Astrocyte (in vitro differentiated cells and primary cell): ENCODE results near the gene DLK1. TPM values are rescaled to one million over a fixed set of nuclear protein-coding genes. Genes with fewer than 3 reads are reported as not detected.

Experiments
- DNase-seq: peaks from one replicate; pipeline ENCODE4 v3.0.0-alpha.2; 2010; ENCODE audit warnings: low read depth
- FAIRE-seq: peaks from 2 replicates; lab custom pipeline; 2011; peaks lifted over from hg19 to GRCh38; lab: Jason Lieb, UNC
- H2AFZ ChIP-seq: 2 replicates; pipeline ENCODE4 v1.6.0; 2012; ENCODE audit warnings: low read depth, low read length, inconsistent platforms
- H3K27ac ChIP-seq: 2 replicates; pipeline ENCODE4 v1.5.1; 2011; ENCODE audit warnings: low read depth, low read length, inconsistent platforms
- H3K27me3 ChIP-seq: 2 replicates; pipeline ENCODE4 v1.6.0; 2011; ENCODE audit warnings: low read length, inconsistent platforms; ENCODE audit not compliant: insufficient read depth
- H3K36me3 ChIP-seq: 2 replicates; pipeline ENCODE4 v1.5.1; 2011; ENCODE audit warnings: low read length, inconsistent platforms; ENCODE audit not compliant: insufficient read depth
- H3K4me1 ChIP-seq: 2 replicates; pipeline ENCODE4 v1.5.1; 2011; ENCODE audit warnings: low read length, inconsistent platforms; ENCODE audit not compliant: insufficient read depth
- H3K4me2 ChIP-seq: 2 replicates; pipeline ENCODE4 v1.6.0; 2012; ENCODE audit warnings: low read length, inconsistent platforms
- H3K4me3 ChIP-seq: 2 replicates; pipeline ENCODE4 v1.5.1; 2011; ENCODE audit warnings: low read depth, mild to moderate bottlenecking, low read length, inconsistent platforms; ENCODE audit not compliant: insufficient read depth
- H3K79me2 ChIP-seq: 2 replicates; pipeline ENCODE4 v1.6.0; 2012; ENCODE audit warnings: mild to moderate bottlenecking, low read length, inconsistent platforms; ENCODE audit not compliant: insufficient read depth
- H3K9ac ChIP-seq: 2 replicates; pipeline ENCODE4 v1.6.0; 2012; ENCODE audit warnings: mild to moderate bottlenecking, low read length, inconsistent platforms
- H3K9me3 ChIP-seq: 2 replicates; pipeline ENCODE4 v1.5.1; 2012; ENCODE audit warnings: low read depth, mild to moderate bottlenecking, low read length, inconsistent platforms; ENCODE audit not compliant: insufficient read depth
- H4K20me1 ChIP-seq: 2 replicates; pipeline ENCODE4 v1.6.0; 2012; ENCODE audit warnings: low read length, inconsistent platforms; ENCODE audit not compliant: insufficient read depth
- H3K27ac Mint-ChIP-seq: one replicate; pipeline ENCODE4 v1.8.0; 2021; ENCODE audit warnings: mild to moderate bottlenecking, mixed read lengths; ENCODE audit not compliant: unreplicated experiment
- H3K27me3 Mint-ChIP-seq: one replicate; pipeline ENCODE4 v1.8.0; 2021; ENCODE audit warnings: low read depth, mixed read lengths; ENCODE audit not compliant: unreplicated experiment
- H3K36me3 Mint-ChIP-seq: one replicate; pipeline ENCODE4 v1.8.0; 2021; ENCODE audit warnings: low read depth, mixed read lengths; ENCODE audit not compliant: unreplicated experiment
- H3K4me1 Mint-ChIP-seq: one replicate; pipeline ENCODE4 v1.8.0; 2021; ENCODE audit warnings: low read depth, mixed read lengths; ENCODE audit not compliant: unreplicated experiment
- H3K4me3 Mint-ChIP-seq: one replicate; pipeline ENCODE4 v1.8.0; 2021; ENCODE audit warnings: mild to moderate bottlenecking, moderate library complexity, mixed read lengths; ENCODE audit not compliant: unreplicated experiment
- H3K9me3 Mint-ChIP-seq: one replicate; pipeline ENCODE4 v1.8.0; 2021; ENCODE audit warnings: mild to moderate bottlenecking, mixed read lengths; ENCODE audit not compliant: unreplicated experiment
- CTCF ChIP-seq: IDR thresholded peaks from 2 replicates; pipeline ENCODE4 v1.5.1; 2011; ENCODE audit warnings: low read depth, mild to moderate bottlenecking, inconsistent platforms, low read length, moderate library complexity; ENCODE audit not compliant: insufficient read depth
- EZH2 ChIP-seq: IDR thresholded peaks from 2 replicates; pipeline ENCODE4 v1.6.1; 2012; ENCODE audit warnings: mild to moderate bottlenecking, low read length, inconsistent platforms; ENCODE audit not compliant: insufficient read depth
- total RNA-seq: library from RNA; stranded (reverse); gene quantifications from 2 replicates; pipeline ENCODE4 v1.2.1, GENCODE V29; 2021

The DLK1 gene
- total RNA-seq, 1 donor from 2014 or later: 2.7 TPM

GRCh38 chr14:100721568-100721967, 5.1 kb upstream of the DLK1 start:
- Histone ChIP-seq H3K4me1 (no peaks in the 10 kb centered on the region), H3K79me2 (no peaks in the 10 kb centered on the region), H3K9ac (no peak overlapping the region), H2AFZ (no peak overlapping the region), H3K36me3 (no peaks in the 10 kb centered on the region), H3K27me3 (peaks cover 49% of the 10 kb centered on the region), H3K27ac (no peak overlapping the region), H3K4me2 (no peak overlapping the region), H4K20me1 (no peaks in the 10 kb centered on the region), H3K4me3 (no peak overlapping the region), H3K9me3 (no peaks in the 10 kb centered on the region)
- peaks cover 5% of the 10 kb centered on the region for H3K9me3 Mint-ChIP-seq
- H3K27ac Mint-ChIP-seq: no peak overlapping the region
- peaks cover 81% of the 10 kb centered on the region for H3K27me3 Mint-ChIP-seq
- TF ChIP-seq CTCF (no peak), EZH2 (no peak)
- H3K4me1 Mint-ChIP-seq: no peaks in the 10 kb centered on the region
- no peak for FAIRE-seq
- H3K4me3 Mint-ChIP-seq: no peak overlapping the region
- peak; percentile 35 for DNase-seq
- peaks cover 6% of the 10 kb centered on the region for H3K36me3 Mint-ChIP-seq

GRCh38 chr14:100722367-100722766, 4.3 kb upstream of the DLK1 start:
- no peaks in the 10 kb centered on the region for H4K20me1 ChIP-seq
- no peaks in the 10 kb centered on the region for H3K79me2 ChIP-seq
- no peak for TF ChIP-seq EZH2
- TF ChIP-seq CTCF: no peak
- DNase-seq: no peak
- no peaks in the 10 kb centered on the region for H3K9me3 ChIP-seq
- no peaks in the 10 kb centered on the region for H3K36me3 ChIP-seq
- H3K4me2 ChIP-seq: no peak overlapping the region
- H3K27me3 ChIP-seq: peaks cover 53% of the 10 kb centered on the region
- H3K4me1 Mint-ChIP-seq: no peaks in the 10 kb centered on the region
- H3K4me3 ChIP-seq: no peak overlapping the region
- peaks cover 4% of the 10 kb centered on the region for H3K9me3 Mint-ChIP-seq
- no peak for FAIRE-seq
- H3K4me3 Mint-ChIP-seq: no peak overlapping the region
- no peak overlapping the region for H3K9ac ChIP-seq
- no peak overlapping the region for H3K27ac ChIP-seq
- no peaks in the 10 kb centered on the region for H3K4me1 ChIP-seq
- no peak overlapping the region for H3K27ac Mint-ChIP-seq
- peaks cover 80% of the 10 kb centered on the region for H3K27me3 Mint-ChIP-seq
- H3K36me3 Mint-ChIP-seq: peaks cover 6% of the 10 kb centered on the region
- no peak overlapping the region for H2AFZ ChIP-seq

- Histone ChIP-seq H2AFZ (no peak overlapping the region), H3K4me1 (no peaks in the 10 kb centered on the region), H3K9ac (no peak overlapping the region), H3K4me2 (no peak overlapping the region), H3K36me3 (no peaks in the 10 kb centered on the region), H3K9me3 (no peaks in the 10 kb centered on the region), H4K20me1 (no peaks in the 10 kb centered on the region), H3K79me2 (no peaks in the 10 kb centered on the region), H3K4me3 (no peak overlapping the region), H3K27me3 (peaks cover 60% of the 10 kb centered on the region), H3K27ac (no peak overlapping the region)
- TF ChIP-seq EZH2 (peak; percentile 17), CTCF (no peak)
- Mint-ChIP-seq H3K27me3 (peaks cover 82% of the 10 kb centered on the region), H3K4me3 (no peak overlapping the region), H3K4me1 (no peaks in the 10 kb centered on the region), H3K27ac (no peak overlapping the region), H3K36me3 (peaks cover 6% of the 10 kb centered on the region), H3K9me3 (peaks cover 3% of the 10 kb centered on the region)
- DNase-seq (no peak), FAIRE-seq (no peak)
These were observed 3.4 kb upstream of the DLK1 start for GRCh38 chr14:100723135-100723829.
